Activated naive CD8-positive, alpha-beta T cell treated with anti-CD3 and anti-CD28 coated beads, Interleukin-2, amount 50 U/mL, for 24 hours (primary cell): ENCODE measurements around the gene CCDC74B.
"Not testable (repeated sequence)": the region's sequence is repeated elsewhere in the genome, so short reads cannot be mapped to it uniquely, and the experiment has no call there.

ENCODE experiments used
- ATAC-seq: fragments of 150-1000 bp; cut with Tn5 transposase; one replicate; pipeline ENCODE4 v1.10.0; 2021
- DNase-seq: peaks from one replicate; pipeline ENCODE4 v3.0.0; 2021
- H3K27ac Mint-ChIP-seq: one replicate; pipeline ENCODE4 v1.8.0; 2021; ENCODE audit warnings: mild to moderate bottlenecking, mixed read lengths
- H3K27me3 Mint-ChIP-seq: one replicate; pipeline ENCODE4 v1.8.0; 2021; ENCODE audit warnings: mixed read lengths
- H3K36me3 Mint-ChIP-seq: one replicate; pipeline ENCODE4 v1.8.0; 2021; ENCODE audit warnings: low read depth, mixed read lengths
- H3K4me1 Mint-ChIP-seq: one replicate; pipeline ENCODE4 v1.8.0; 2021; ENCODE audit warnings: mixed read lengths
- H3K4me3 Mint-ChIP-seq: one replicate; pipeline ENCODE4 v1.8.0; 2021; ENCODE audit warnings: mild to moderate bottlenecking, moderate library complexity, mixed read lengths
- H3K9me3 Mint-ChIP-seq: one replicate; pipeline ENCODE4 v1.8.0; 2021; ENCODE audit warnings: mixed read lengths

Gene CCDC74B

DNA sequence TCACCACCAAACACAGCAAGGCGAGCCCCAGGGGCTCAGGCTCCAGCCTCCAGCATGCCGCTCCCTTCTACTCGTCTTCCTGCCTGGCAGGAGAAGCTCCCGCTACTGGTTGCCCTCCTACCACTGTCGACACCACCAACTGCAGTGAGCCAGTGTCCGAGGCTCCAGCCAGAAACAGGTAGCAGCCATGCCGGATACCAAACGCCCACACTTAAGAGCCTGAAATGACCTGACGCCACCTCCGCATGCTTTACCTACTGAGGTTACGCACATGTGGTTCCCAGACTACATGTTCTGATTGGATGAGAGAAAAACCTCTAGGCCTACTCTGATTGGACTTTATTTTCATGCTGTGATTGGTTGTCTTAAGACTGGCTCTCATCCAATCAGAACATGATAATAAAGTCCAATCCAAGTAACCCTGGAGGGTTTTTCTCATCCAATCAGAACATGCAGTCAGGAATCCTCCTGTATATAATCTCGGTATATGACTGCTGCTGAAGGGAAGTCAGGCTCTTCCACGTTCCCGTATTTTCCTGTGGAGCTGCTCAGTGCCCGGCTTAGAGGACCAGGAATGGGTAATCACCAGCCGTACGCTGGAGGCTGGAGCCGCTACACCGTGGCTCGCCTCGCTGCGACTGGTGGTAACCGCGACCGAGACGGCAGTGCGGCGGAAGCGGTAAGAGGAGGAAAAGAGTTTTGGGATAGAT lies 15.6 kb downstream of the CCDC74B start, which contains the start of gene POTEF:
TSS of gene POTEF (minus strand) at position 103 of the 710 bp plus-strand sequence. CDS start 8,707 bp downstream, outside the sequence.
- H3K36me3 Mint-ChIP-seq, H3K4me3 Mint-ChIP-seq, ATAC-seq, DNase-seq, H3K27ac Mint-ChIP-seq, H3K9me3 Mint-ChIP-seq, H3K4me1 Mint-ChIP-seq, H3K27me3 Mint-ChIP-seq: not testable (repeated sequence)

DNA sequence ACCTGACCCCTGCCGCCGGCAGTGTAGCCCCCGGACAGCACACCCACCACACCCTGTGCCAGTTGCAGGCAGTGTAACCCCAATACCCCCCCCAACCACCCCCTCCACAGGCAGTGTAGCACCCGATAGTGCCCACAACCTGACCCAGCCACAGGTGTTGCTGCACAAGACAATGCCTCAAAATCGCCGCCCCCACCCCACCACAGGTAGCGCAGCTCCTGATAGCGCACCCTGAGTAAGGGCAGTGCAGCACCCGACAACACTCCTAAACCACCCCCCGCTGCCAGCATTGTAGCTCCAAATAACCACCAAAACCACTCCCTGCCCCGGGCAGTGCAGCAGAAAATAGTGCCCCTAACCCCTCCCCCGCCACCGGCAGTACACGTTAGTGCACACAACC lies 16.4 kb downstream of the CCDC74B start:
- H3K27ac Mint-ChIP-seq, ATAC-seq, H3K4me3 Mint-ChIP-seq, H3K4me1 Mint-ChIP-seq, H3K9me3 Mint-ChIP-seq, H3K27me3 Mint-ChIP-seq, DNase-seq, H3K36me3 Mint-ChIP-seq: not testable (repeated sequence)

DNA sequence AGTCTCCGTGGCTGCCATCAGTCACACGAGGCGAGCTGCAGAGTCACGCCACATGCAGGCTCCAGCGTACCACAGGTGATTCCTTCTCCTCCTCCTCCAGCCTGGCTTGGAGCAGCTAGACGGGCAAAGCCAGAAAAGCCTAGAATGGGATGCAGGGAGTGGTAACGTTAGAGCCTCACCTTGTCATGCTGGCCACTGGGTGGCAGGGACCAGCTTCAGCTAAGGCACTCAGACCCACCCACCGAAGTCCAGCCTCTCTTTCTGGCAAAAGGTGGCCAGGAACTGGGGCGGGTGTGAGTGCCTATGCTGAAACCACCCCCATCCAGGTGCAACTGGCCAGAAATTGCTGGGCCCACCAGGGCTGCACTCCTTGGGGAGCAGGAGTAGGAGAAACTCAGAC lies 17.2 kb downstream of the CCDC74B start:
- not testable (repeated sequence) for DNase-seq, H3K36me3 Mint-ChIP-seq, H3K9me3 Mint-ChIP-seq, ATAC-seq, H3K4me3 Mint-ChIP-seq, H3K27ac Mint-ChIP-seq, H3K4me1 Mint-ChIP-seq, H3K27me3 Mint-ChIP-seq

DNA sequence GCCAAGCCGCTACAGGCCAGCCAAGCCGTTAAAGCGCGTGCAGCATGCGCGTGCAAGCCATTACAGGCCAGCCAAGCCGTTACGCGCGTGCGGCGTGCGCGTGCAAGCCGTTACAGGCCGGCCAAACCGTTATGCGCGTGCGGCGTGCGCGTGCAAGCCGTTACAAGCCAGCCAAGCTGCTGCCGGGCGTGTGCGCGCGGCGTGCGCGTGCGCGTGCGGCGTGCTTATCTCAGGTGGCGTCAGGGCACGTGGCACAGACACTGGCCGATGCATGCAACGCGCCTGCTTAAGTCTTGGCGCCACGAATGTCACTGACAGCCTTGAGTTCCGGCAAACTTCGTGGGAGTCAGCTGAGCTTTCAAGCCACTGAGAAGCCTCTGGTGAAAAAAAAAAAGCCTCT lies 24.0 kb downstream of the CCDC74B start:
- H3K4me1 Mint-ChIP-seq, DNase-seq, H3K4me3 Mint-ChIP-seq, H3K9me3 Mint-ChIP-seq, H3K27ac Mint-ChIP-seq, ATAC-seq, H3K36me3 Mint-ChIP-seq, H3K27me3 Mint-ChIP-seq: not testable (repeated sequence)

DNA sequence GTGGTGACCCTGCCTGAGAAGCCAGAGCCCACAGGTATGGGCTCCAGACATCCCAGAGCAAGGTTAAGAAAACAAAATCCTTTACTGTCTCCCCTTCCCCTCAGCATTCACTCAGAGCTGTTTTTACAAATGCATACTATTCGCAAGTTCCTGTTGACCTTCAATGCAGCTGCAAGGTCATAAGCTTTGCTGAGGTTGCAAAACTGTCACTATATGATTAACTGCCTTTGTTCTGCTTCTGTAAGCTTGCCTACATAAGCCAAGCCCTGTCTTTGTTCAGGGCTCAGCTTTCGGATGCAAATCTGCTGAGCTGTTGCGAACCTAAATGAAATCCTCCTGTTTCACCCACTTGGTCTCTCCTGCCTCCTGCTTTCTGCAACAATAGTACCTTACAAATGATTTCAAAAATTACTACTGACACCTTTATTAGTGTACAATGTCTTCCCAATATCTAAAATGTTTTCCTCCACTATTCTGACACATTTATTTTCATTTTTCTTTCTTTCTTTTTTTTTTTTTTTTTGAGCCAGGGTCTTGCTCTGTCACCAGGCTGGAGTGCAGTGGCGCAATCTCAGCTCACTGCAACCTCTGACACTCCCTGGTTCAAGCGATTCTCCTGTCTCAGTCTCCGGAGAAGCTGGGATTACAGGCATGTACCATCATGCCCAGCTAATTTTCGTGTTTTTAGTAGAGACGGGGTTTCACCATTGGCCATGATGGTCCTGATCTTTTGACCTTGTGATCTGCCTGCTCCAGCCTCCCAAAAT lies 42.1 kb downstream of the CCDC74B start:
- not testable (repeated sequence) for DNase-seq, H3K4me3 Mint-ChIP-seq, H3K36me3 Mint-ChIP-seq, ATAC-seq, H3K9me3 Mint-ChIP-seq, H3K4me1 Mint-ChIP-seq, H3K27ac Mint-ChIP-seq, H3K27me3 Mint-ChIP-seq
